A549 (cell line): ENCODE results near the gene ZNF582. TPM values are rescaled to one million over a fixed set of nuclear protein-coding genes. Genes with fewer than 3 reads are reported as not detected.

Source experiments
- ATAC-seq, 2 experiments: fragments of 200-7000 bp in 1 of 2; fragments of >200 bp in 1 of 2; cut with Nextera tagmentation in 1 of 2; cut with Tn5 transposase in 1 of 2; 3 replicates each; pipeline versions ENCODE4 v1.8.0 to v1.9.1; 2018 to 2020; ENCODE audit warnings: mild to moderate bottlenecking in 1 of 2, moderate library complexity in 1 of 2
- CTCF ChIA-PET: fragments of 300-600 bp; sonication (Branson Sonifier 250); formaldehyde crosslinking; extraction: SDS; loops from one replicate; lab custom pipeline; 2021; ENCODE audit warnings: antibody characterized with exemption, inconsistent platforms; lab: Yijun Ruan, JAX
- POLR2A ChIA-PET: fragments of 350-600 bp; formaldehyde crosslinking; extraction: SDS; loops from one replicate; lab custom pipeline; 2021; ENCODE audit warnings: antibody characterized with exemption, inconsistent platforms; lab: Yijun Ruan, JAX
- DNase-seq, 2 experiments: peaks; one replicate each; pipeline versions ENCODE4 v3.0.0 to v3.0.0-alpha.2; 2011 to 2016; ENCODE audit warnings: low read depth in 1 of 2, low spot score in 1 of 2
- FAIRE-seq: peaks from 2 replicates; lab custom pipeline; 2011; peaks lifted over from hg19 to GRCh38; lab: Jason Lieb, UNC
- H3K27ac ChIP-seq, 2 experiments: fragments of >200 bp; sonication (Bioruptor Twin); formaldehyde crosslinking; 3 replicates each; pipeline ENCODE4 v1.5.1; 2016 to 2017
- H3K4me1 ChIP-seq: fragments of >200 bp; sonication (Bioruptor Twin); formaldehyde crosslinking; 3 replicates; pipeline ENCODE4 v1.6.1; 2016
- H3K4me2 ChIP-seq: fragments of >200 bp; sonication (Bioruptor Twin); formaldehyde crosslinking; 3 replicates; pipeline ENCODE4 v1.6.1; 2016
- H3K4me3 ChIP-seq: fragments of >200 bp; sonication (Bioruptor Twin); formaldehyde crosslinking; 3 replicates; pipeline ENCODE4 v1.5.1; 2016
- H3K9me3 ChIP-seq: fragments of >200 bp; sonication (Bioruptor Twin); formaldehyde crosslinking; 3 replicates; pipeline ENCODE4 v1.6.1; 2016
- BHLHE40 ChIP-seq: IDR thresholded peaks from 2 replicates; pipeline ENCODE4 v1.6.1; 2012; ENCODE audit warnings: low read depth, low read length, inconsistent platforms
- CBX2 ChIP-seq: fragments of 200-600 bp; sonication (generic); IDR thresholded peaks from 2 replicates; pipeline ENCODE4 v1.6.1; 2016; ENCODE audit warnings: low read depth, mild to moderate bottlenecking, borderline replicate concordance
- CEBPB ChIP-seq, 2 experiments: fragments of >200 bp in 1 of 2; sonication (Bioruptor Twin) in 1 of 2; formaldehyde crosslinking in 1 of 2; IDR thresholded peaks; 2 replicates each; pipeline ENCODE4 v1.6.1; 2012 to 2016
- CHD2 ChIP-seq: fragments of 150-350 bp; IDR thresholded peaks from 2 replicates; pipeline ENCODE4 v1.6.1; 2014; ENCODE audit warnings: low read length; ENCODE audit not compliant: partially characterized antibody
- E2F6 ChIP-seq: IDR thresholded peaks from 2 replicates; pipeline ENCODE4 v1.6.1; 2012; ENCODE audit warnings: low read depth, borderline replicate concordance
- EP300 ChIP-seq, 2 experiments: fragments of >200 bp; sonication (Bioruptor Twin); formaldehyde crosslinking; IDR thresholded peaks; 2 replicates in 1 of 2; 3 replicates in 1 of 2; pipeline ENCODE4 v1.6.1; 2016 to 2017
- ESRRA ChIP-seq: fragments of 150-350 bp; IDR thresholded peaks from 2 replicates; pipeline ENCODE4 v1.6.1; 2014; ENCODE audit warnings: mild to moderate bottlenecking, low read length, borderline replicate concordance
- FOSL2 ChIP-seq, 2 experiments: fragments of 450-650 bp in 1 of 2; fragments of >200 bp in 1 of 2; sonication (Bioruptor Twin) in 1 of 2; formaldehyde crosslinking; IDR thresholded peaks; 2 replicates each; pipeline versions ENCODE4 v1.5.0 to v1.6.1; 2016 to 2020; ENCODE audit warnings: mild to moderate bottlenecking in 1 of 2, moderate library complexity in 1 of 2
- FOXS1 ChIP-seq: fragments of 250-450 bp; sonication (Bioruptor Pico); IDR thresholded peaks from 2 replicates; pipeline ENCODE4 v1.5.0; 2020; ENCODE audit warnings: mild to moderate bottlenecking, moderate library complexity
- HDAC2 ChIP-seq: fragments of 200-600 bp; sonication (generic); IDR thresholded peaks from 2 replicates; pipeline ENCODE4 v1.6.1; 2016
- HMGXB4 ChIP-seq: fragments of 250-450 bp; sonication (Bioruptor Pico); IDR thresholded peaks from 2 replicates; pipeline ENCODE4 v1.5.0; 2021; ENCODE audit warnings: mild to moderate bottlenecking, moderate library complexity, borderline replicate concordance
- HOXB5 ChIP-seq: fragments of 250-450 bp; sonication (Bioruptor Pico); IDR thresholded peaks from 2 replicates; pipeline ENCODE4 v1.5.0; 2020; ENCODE audit warnings: mild to moderate bottlenecking, moderate library complexity
- JUN ChIP-seq, 2 experiments: fragments of >200 bp; sonication (Bioruptor Twin); formaldehyde crosslinking; IDR thresholded peaks; 2 replicates in 1 of 2; 3 replicates in 1 of 2; pipeline ENCODE4 v1.6.1; 2016 to 2017
- KDM1A ChIP-seq: fragments of 200-600 bp; sonication (generic); IDR thresholded peaks from 2 replicates; pipeline ENCODE4 v1.6.1; 2016; ENCODE audit warnings: low read depth, mild to moderate bottlenecking
- MAFK ChIP-seq: fragments of 450-650 bp; IDR thresholded peaks from 2 replicates; pipeline ENCODE4 v1.6.1; 2014; ENCODE audit not compliant: partially characterized antibody
- MAX ChIP-seq: IDR thresholded peaks from 2 replicates; pipeline ENCODE4 v1.6.1; 2012
- MAZ ChIP-seq: fragments of 150-350 bp; IDR thresholded peaks from 2 replicates; pipeline ENCODE4 v1.6.1; 2014; ENCODE audit warnings: antibody characterized with exemption, low read depth, low read length, borderline replicate concordance
- MYC ChIP-seq: IDR thresholded peaks from 2 replicates; pipeline ENCODE4 v1.6.1; 2012; ENCODE audit warnings: mild to moderate bottlenecking, inconsistent platforms, low read length, improper control_type of control experiment, borderline replicate concordance
- NFE2L2 ChIP-seq: fragments of 150-350 bp; conservative IDR thresholded peaks from 2 replicates; pipeline ENCODE4 v1.6.1; 2014; ENCODE audit warnings: low read length
- PHF8 ChIP-seq: fragments of 200-600 bp; sonication (generic); IDR thresholded peaks from 2 replicates; pipeline ENCODE4 v1.6.1; 2016; ENCODE audit warnings: low read depth, mild to moderate bottlenecking, antibody characterized with exemption, moderate library complexity, borderline replicate concordance
- POLR2A ChIP-seq: IDR thresholded peaks from 2 replicates; pipeline ENCODE4 v1.6.1; 2012; ENCODE audit warnings: mild to moderate bottlenecking, low read length
- POLR2AphosphoS2 ChIP-seq: conservative IDR thresholded peaks from 2 replicates; pipeline ENCODE4 v1.6.1; 2012; ENCODE audit warnings: low read length, improper control_type of control experiment, inconsistent platforms
- RAD21 ChIP-seq, 2 experiments: fragments of >200 bp in 1 of 2; sonication (Bioruptor Twin) in 1 of 2; formaldehyde crosslinking in 1 of 2; IDR thresholded peaks in 1 of 2; conservative IDR thresholded peaks in 1 of 2; 2 replicates in 1 of 2; 3 replicates in 1 of 2; pipeline ENCODE4 v1.6.1; 2012 to 2018; ENCODE audit warnings: inconsistent platforms in 1 of 2
- RCOR1 ChIP-seq: fragments of 150-350 bp; IDR thresholded peaks from 2 replicates; pipeline ENCODE4 v1.6.1; 2014; ENCODE audit warnings: antibody characterized with exemption, low read length, low read depth
- REST ChIP-seq: fragments of 200-600 bp; sonication (generic); IDR thresholded peaks from 2 replicates; pipeline ENCODE4 v1.6.1; 2016; ENCODE audit warnings: antibody characterized with exemption, mild to moderate bottlenecking, moderate library complexity
- RFX5 ChIP-seq: fragments of 450-650 bp; IDR thresholded peaks from 2 replicates; pipeline ENCODE4 v1.7.1; 2014; ENCODE audit warnings: antibody characterized with exemption, mild to moderate bottlenecking, moderate library complexity
- RNF2 ChIP-seq: fragments of 200-600 bp; sonication (generic); IDR thresholded peaks from 2 replicates; pipeline ENCODE4 v1.6.1; 2016; ENCODE audit warnings: low read depth, mild to moderate bottlenecking, antibody characterized with exemption, moderate library complexity, borderline replicate concordance
- SMC3 ChIP-seq: fragments of >200 bp; sonication (Bioruptor Twin); formaldehyde crosslinking; IDR thresholded peaks from 3 replicates; pipeline ENCODE4 v1.6.1; 2018; ENCODE audit warnings: inconsistent platforms
- TFCP2L1 ChIP-seq: fragments of 250-450 bp; sonication (Bioruptor Pico); IDR thresholded peaks from 2 replicates; pipeline ENCODE4 v1.5.0; 2021; ENCODE audit warnings: mild to moderate bottlenecking
- USF2 ChIP-seq: fragments of 450-650 bp; IDR thresholded peaks from 2 replicates; pipeline ENCODE4 v1.6.1; 2014; ENCODE audit warnings: antibody characterized with exemption
- ZC3H11A ChIP-seq: fragments of 450-650 bp; IDR thresholded peaks from 2 replicates; pipeline ENCODE4 v1.6.1; 2014; ENCODE audit warnings: antibody characterized with exemption, mild to moderate bottlenecking
- ZFP36 ChIP-seq: fragments of 450-650 bp; IDR thresholded peaks from 2 replicates; pipeline ENCODE4 v1.6.1; 2014; ENCODE audit warnings: borderline replicate concordance; ENCODE audit not compliant: partially characterized antibody
- WGBS: methylation state at CpG from one replicate; pipeline ENCODE4 v1.1.6; 2017; ENCODE audit errors: missing lambda C conversion rate; 5-methylcytosine and 5-hydroxymethylcytosine counted together
- polyA plus RNA-seq, 4 experiments: library from polyadenylated mRNA; depleted of rRNA in 3 of 4; stranded (reverse); fragments of >200 nt; fragmentation: RNase III in 1 of 4; extraction: RNeasy Plus Mini Kit Qiagen cat#74134 plus additional on column Dnase treatment in 1 of 4; gene quantifications; 2 replicates in 3 of 4; 3 replicates in 1 of 4; pipeline ENCODE4 v1.2.3, GENCODE V29; 2011 to 2017

The ZNF582 gene
- polyA plus RNA-seq, 2 of the 4 experiments (the other 2 are of a cell fraction) = 1.0 to 3.2 TPM

- Histone ChIP-seq H3K27ac (peak within 1 kb of the TSS; percentile 90 to 94), H3K4me3 (peak within 1 kb of the TSS; percentile 65), H3K4me1 (no peaks in the 10 kb centered on the region), H3K4me2 (peak within 1 kb of the TSS; percentile 70), H3K9me3 (peaks cover 90% of the 10 kb centered on the region)
- POLR2A ChIA-PET = no interaction called here
- WGBS = 9% methylated on average over 51 of the region's 70 CpGs
- CTCF ChIA-PET = interaction anchor here (1.5 to 3.5 kb wide), 2 partner anchors 11 to 12 kb away, joined by 6 to 18 read pairs; partner anchors contain the start of gene ZNF582
- ATAC-seq (peak; percentile 91 to 98), FAIRE-seq (no peak), DNase-seq (peak; percentile 85 to 92)
- no peak for TF ChIP-seq EP300 (IDR thresholded peaks at IDR 0.05)
- TF ChIP-seq NFE2L2 = no peak
- TF ChIP-seq ZC3H11A = no peak
- 0 out of 2 replicates have a peak, but pooled peaks have one; percentile 53 for TF ChIP-seq HOXB5 (CRISPR knock-in tag)
- no peak for TF ChIP-seq MAFK
- no peak for TF ChIP-seq BHLHE40
- no peak for TF ChIP-seq TFCP2L1 (CRISPR knock-in tag)
- TF ChIP-seq CHD2 = no peak
- TF ChIP-seq HMGXB4 (CRISPR knock-in tag) = no peak
- no peak for TF ChIP-seq CBX2
- TF ChIP-seq RFX5 = no peak
- no peak for TF ChIP-seq HDAC2
- no peak for TF ChIP-seq SMC3
- TF ChIP-seq JUN (IDR thresholded peaks at IDR 0.05) = peak in 1 of 2 experiments; percentile 36; a peak in 2 of 5 replicates
- no peak; the same call in 1 of the 2 replicates for TF ChIP-seq MYC
- peak; percentile 55 for TF ChIP-seq E2F6
- TF ChIP-seq RCOR1 = no peak
- TF ChIP-seq CEBPB (IDR thresholded peaks at IDR 0.05) = no peak
- no peak for TF ChIP-seq MAZ
- TF ChIP-seq USF2 = no peak
- TF ChIP-seq RNF2 = no peak
- TF ChIP-seq POLR2AphosphoS2 = no peak
- no peak for TF ChIP-seq REST
- no peak for TF ChIP-seq ZFP36
- peak; percentile 45 for TF ChIP-seq POLR2A
- peak; percentile 86 for TF ChIP-seq MAX
- no peak for TF ChIP-seq KDM1A
- TF ChIP-seq RAD21 (conservative IDR thresholded peaks at IDR 0.05 in 1 of 2, IDR thresholded peaks at IDR 0.05 in 1 of 2) = no peak
- TF ChIP-seq FOXS1 (CRISPR knock-in tag) = no peak; the same call in 1 of the 2 replicates
- TF ChIP-seq PHF8 = peak; percentile 38; the same call in 1 of the 2 replicates
- TF ChIP-seq ESRRA = no peak
- TF ChIP-seq FOSL2 (IDR thresholded peaks at IDR 0.05) = no peak
- TF ChIP-seq FOSL2 (CRISPR knock-in tag; IDR thresholded peaks at IDR 0.05) = no peak
These were observed 10.7 kb upstream of the ZNF582 start, which contains the start of gene ZNF583 for GRCh38 chr19:56403764-56404704. ZNF583 (plus strand) TSS chr19:56404332; CDS start chr19:56407115, 2,783 bp downstream.
